ENCODE measurements around the gene LRRC2.

The LRRC2 gene

DNA sequence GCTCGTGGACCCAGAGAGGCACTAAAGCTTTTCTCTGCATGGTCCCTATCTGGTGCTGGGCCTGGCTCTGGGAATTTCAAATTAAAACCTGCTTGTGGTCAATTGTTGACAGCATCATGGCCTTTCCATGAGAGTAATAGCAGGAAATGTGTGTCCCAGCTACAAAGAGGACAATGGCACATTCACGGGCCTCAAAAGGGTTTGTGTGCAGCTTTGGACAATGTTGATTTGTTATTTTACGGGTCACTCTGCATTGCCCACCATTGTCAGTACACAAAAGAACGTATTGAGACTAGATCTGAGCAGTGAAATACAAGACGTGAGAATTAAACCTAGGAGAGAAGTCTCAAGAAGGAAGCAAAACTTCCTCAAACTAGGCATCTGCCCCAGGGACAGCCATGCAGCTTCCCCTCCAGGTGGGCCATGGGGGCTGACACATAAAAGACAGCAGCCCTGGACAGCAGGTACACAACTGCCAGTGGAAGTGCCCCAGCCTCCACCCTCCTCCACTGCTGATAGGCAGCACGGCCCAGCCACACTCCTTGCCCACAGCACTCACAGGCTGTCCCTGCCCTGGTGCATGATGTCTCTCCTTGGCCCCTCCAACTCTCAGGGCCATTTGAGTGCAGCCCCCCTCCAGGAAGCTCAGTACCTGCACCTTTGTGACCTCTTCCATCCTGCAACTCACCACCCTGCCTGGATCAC, 85.5 kb downstream of the LRRC2 start:
- DNase-seq (ENCODE audit: low read depth in 2 of 2): no peak

DNA sequence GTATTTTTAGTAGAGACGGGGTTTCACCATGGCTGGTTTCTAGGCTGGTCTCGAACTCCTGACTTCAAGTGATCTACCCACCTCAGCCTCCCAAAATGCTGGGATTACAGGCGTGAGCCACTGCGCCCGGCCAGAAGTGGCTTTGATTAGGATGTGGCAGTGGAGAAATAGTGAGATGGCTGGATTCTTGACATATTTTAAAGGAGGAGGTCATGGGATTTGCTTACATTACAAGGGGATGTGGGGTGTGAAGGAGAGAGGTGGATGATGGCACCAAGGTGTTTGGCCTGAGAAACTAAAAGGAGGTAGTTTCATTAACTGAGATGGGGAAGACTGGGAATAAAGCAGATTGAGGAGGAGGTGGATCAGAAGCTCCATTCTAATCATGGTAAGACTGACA, 86.4 kb downstream of the LRRC2 start:
- DNase-seq (ENCODE audit: low read depth in 2 of 2): no peak

DNA sequence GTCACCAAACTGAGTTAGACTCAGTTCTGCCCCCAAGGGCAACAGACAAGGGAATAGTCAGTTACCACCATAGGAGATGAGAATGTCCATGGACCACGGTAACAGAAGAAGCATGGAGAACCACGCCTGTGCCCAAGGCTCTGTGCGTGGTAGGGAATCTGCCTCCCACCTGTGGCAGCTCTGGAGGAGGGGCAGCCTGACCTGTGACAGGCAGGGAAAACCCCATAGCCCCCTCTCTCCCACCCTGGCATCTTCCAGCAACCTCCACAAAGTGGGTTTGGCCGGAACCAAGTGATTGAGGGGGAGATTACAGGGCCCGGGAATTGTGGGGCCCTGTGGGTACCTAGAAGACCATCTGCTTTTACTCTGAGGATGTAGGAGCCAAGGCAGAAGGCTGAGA, 87.1 kb downstream of the LRRC2 start:
- DNase-seq (ENCODE audit: low read depth in 2 of 2): no peak

DNA sequence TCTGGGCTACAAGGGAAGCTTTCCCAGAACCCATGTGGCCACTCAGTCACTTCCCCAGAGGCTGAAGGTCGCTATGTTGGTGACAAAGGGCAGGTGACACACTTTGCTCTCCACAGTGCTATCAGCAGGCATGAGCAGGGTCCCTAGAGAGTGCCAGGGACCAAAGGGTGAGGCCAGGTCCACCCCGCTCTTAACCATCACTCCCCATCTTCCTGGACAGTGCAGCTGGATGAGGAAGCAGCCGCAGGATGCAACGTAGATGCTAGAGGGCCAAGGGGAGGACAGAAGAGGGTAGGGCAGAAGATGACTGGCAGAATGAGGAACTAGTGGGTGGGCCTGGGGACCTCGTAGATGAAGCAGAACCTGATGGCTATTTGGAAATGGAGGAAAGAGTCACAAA, 87.8 kb downstream of the LRRC2 start:
- DNase-seq (ENCODE audit: low read depth in 2 of 2): no peak

DNA sequence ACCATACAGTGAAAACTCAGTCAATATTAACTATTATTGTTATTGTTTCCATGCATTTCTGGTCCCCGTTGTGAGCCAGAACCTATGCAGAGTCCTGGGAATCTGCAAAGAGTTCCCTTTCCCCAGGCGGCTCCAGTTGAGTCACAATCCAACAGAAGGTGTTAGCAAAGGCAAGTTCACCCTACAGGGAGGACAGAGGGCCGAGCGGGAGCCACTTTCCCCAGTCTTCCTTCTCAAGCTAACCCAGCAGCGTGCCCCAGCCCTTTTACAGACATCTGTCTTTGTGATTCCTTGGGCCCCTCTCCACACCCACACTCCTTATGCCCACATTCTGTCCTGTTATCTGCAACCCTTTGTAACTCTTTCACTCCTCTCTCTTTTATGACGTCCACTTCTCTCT, 88.3 kb downstream of the LRRC2 start:
- DNase-seq (ENCODE audit: low read depth in 2 of 2): no peak

DNA sequence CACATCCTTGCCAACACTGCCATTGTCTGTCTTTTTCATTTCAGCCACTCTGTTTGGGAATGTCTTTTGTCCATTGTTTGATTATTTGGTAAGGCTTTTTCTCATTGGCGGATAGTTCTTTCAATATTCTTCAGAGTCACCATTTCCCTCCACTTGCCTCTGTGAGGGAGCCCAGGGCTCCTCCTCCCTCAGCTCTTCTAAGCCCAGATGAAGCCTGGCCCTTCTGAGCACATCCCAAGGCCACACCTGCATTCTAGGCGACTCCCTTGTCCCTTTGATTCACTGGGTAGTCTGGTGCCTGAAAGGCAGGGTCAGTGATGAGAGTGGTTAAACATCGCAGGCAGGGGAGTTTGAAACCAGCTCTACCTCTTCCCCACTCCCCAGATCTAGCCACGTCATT, 89.0 kb downstream of the LRRC2 start:
- DNase-seq (ENCODE audit: low read depth in 2 of 2): no peak

DNA sequence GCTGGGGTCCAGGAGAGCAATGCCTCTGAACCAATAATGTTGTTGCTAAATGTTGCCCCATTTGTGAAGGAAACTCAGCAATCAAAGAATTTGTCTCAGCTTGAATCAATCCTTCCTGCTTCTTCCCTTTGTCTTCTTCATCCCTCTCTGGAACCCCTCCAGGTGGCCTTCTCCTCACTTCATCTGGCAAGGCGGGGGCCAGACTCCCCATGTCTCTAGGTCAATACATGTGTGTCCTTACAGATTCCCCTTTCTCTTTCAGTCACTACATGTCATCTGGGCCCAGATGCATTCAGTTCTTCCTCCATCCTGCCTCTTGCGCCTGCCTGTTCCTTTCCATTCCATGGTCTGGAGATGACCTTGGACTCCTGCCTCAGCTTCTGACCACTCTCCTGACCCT, 93.4 kb downstream of the LRRC2 start:
- no peak for DNase-seq (ENCODE audit: low read depth in 2 of 2)

DNA sequence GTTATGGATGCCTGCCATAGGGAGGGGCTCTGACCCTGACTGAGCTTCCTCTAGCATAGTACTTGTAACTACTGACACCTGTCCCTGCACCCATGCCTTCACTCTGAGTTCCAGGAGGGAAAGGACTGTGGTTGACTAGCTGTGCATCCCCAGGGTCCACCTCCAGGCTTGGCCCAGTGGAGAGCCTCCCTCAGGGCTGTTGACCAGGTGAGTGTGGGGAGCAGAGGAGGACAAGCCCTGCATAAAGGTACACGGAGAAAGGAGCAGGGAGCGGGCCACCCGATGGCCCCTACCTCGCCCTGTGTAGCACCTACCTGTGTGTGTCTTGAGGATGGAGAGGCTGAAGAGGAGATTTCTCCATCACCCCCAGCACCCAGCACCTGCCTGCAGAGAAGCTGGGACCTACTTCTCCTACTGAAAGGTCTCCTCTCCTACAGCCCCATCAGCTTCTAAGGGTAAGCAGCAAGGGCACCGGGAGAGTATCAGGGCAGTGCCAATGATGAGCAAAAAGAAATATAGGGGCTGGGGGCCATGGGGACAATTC, 94.7 kb downstream of the LRRC2 start:
- DNase-seq (ENCODE audit: low read depth in 2 of 2): no peak

DNA sequence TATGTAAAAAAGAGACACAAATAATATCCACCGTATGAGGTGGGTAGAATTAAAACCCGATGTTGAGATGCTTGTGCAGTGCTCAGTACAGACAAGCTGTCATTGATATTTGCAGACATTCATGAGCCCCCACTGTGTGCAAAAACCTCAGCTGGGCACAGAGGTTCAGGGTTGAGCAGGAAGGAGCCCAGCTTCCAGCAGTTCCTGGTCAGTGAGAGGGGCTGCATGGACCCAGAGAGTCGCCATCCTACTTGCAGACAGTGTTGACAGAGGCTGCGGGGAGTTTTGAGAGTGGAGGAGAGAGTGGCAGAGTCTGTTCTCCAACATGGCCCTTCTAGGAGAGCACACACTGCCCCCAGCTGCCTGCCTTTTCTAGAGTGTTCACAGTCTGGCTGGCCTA, 95.3 kb downstream of the LRRC2 start:
- DNase-seq (ENCODE audit: low read depth in 2 of 2): no peak

DNA sequence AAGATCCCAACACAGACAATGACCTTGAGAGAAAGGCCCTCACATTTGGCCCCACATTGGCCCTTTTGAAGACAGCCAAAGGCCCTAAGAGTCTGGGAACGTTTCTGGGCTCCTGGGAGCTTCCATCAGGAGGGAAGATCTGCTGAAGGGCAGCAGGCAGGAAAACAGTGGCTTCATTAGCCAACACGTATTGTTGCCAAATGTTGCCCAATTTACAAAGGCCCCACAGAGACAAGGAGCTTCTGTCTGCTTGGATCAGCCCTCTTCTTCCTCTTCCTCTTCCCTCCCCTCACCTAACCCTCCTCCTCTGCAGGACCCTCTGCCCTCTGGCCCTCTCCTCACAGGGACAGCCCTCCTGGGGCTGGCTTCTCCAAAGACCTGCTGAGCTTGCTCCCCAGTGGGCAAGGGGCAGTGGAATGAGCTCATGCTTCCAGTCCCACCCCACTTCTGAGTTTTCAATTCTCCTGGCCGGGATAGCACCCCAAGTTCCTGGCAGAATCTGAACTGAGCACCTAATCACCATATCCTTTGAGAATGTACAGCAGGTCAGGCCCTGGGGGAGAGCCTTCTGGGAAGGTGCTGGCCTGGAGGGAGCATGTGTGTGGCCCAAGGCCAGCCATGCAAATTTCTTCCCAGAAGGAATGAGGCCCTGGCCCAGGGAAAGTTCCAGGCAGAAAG, 96.3 kb downstream of the LRRC2 start:
- no peak for DNase-seq (ENCODE audit: low read depth in 2 of 2)

DNA sequence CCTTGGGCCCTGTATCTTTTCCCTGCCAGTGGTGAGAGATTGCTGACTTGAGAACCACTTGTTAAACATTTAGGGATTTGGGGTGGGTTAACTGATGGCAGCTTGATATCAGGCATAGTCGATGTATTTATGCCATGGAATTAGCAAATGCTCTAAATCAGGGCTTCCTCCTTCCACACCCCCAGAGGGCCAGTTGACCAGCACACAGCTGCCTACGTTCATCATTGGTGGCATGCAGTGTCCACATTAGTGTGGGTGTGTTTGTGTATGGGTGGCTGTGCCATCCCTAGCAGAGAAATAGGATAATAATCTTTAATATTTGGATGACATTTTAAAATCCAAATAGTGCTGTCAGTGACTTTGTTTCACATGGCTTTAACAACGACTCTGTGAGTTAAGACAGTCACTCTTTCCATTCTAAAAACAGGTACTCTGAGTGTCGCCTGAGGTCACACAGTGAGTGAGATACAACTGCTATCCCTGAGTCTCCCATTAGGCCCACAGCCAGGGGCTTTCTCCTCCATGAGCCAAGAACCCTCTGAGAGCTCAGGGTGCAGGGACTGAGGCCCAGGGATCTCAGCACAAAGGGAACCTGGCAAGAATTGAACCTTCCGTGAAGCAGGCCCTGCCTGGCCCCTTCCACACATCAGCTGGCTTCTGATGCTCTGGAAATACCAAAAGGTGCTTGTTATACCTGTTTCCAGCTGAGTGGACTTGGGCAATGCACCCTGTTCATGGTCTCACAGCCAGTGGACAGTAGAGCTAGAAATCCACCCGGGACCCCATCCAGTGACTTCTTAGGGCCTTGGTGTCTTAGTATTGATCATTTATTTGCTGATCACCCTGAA, 97.1 kb downstream of the LRRC2 start:
- no peak for DNase-seq (ENCODE audit: low read depth in 2 of 2)

DNA sequence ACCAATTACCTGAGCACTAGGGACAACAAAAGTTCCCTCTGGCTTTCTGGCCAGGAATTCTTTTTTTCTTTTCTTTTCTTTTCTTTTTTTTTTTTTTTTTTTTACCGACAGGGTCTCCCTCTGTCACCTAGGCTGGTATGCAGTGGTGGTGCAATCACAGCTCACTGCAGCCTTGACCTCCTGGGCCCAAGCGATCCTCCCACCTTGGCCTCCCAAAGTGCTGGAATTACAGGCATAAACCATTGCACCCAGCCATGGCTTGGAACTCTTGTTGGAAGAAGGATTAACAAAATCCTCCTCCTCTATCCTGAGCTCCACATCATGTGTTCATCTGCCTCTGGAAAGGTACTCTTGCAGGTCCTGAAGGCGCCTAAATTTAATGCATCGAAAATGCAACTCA, 98.5 kb downstream of the LRRC2 start:
- no peak for DNase-seq (ENCODE audit: low read depth in 2 of 2)

DNA sequence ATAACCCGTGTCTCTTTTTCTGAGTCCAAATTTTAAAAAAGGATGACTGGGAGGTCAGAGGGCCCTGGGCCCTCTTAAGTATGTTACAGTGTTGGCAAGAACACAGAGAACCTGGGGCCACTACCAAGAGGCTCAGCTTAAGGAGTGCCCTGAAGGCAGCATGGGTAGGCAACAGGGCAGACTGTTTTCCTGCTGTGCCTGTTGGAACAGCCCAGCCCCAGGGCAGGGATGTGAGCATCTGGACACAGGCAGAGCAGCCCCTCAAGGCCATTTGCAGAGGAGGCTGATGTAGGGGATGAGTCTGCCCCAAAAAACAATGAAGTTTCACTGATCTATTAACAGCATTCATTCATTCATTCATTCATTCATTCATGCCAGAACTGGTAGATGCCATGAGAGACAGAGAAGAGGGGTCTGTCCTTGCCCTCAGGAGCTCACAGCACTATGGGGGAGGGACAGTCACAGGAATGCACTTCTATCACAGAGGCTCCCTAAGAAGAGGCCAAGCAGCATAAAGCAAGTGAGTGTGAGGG, 99.2 kb downstream of the LRRC2 start:
- DNase-seq (ENCODE audit: low read depth in 2 of 2): no peak

DNA sequence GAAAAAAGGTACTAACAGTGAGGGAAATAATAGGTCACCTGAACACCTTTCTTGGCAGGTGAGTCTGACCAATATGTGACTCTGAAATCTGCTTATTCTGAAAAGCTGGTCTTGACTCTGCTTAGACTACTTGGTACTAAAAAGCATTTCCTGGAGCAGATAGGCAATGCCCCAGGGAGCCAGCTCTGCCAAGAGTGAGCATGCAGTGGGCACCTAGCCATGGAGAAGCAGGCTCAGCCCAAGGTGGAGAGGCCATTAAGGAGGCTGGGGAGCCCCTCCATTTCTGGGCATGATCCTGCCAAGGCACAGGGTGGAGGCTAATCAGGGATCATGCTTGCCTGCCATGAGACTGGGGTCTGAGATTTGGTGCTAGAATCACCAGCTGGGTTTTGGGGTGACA, 99.8 kb downstream of the LRRC2 start:
- DNase-seq (ENCODE audit: low read depth in 2 of 2): no peak

Data from stimulated activated CD8-positive, alpha-beta memory T cell treated with anti-CD3 and anti-CD28 coated beads, Interleukin-15, amount 100 ng/mL, for 4 hours (primary cell).